Endodermal cell (in vitro differentiated cells): ENCODE data around the gene CERS6. TPM values are rescaled to one million over a fixed set of nuclear protein-coding genes. Genes with fewer than 3 reads are reported as not detected.

Source experiments
- DNase-seq: peaks from one replicate; pipeline ENCODE4 v3.0.0-alpha.2; 2017
- H3K27ac ChIP-seq: 2 replicates; pipeline ENCODE4 v1.5.1; 2013; ENCODE audit warnings: mild to moderate bottlenecking, low read depth, low read length, moderate library complexity
- H3K27me3 ChIP-seq: 2 replicates; pipeline ENCODE4 v1.6.1; 2013; ENCODE audit warnings: mild to moderate bottlenecking, low read length, moderate library complexity; ENCODE audit not compliant: insufficient read depth, control insufficient read depth, poor library complexity, severe bottlenecking
- H3K36me3 ChIP-seq: 2 replicates; pipeline ENCODE4 v1.7.0; 2013; ENCODE audit warnings: mild to moderate bottlenecking, low read length, moderate library complexity; ENCODE audit not compliant: control insufficient read depth, insufficient read depth
- H3K4me1 ChIP-seq: one replicate; pipeline ENCODE4 v1.7.0; 2013; ENCODE audit warnings: low read length; ENCODE audit not compliant: control insufficient read depth, insufficient read depth
- H3K4me3 ChIP-seq: 2 replicates; pipeline ENCODE4 v1.5.1; 2013; ENCODE audit warnings: mild to moderate bottlenecking, low read length, moderate library complexity
- H3K9ac ChIP-seq: 2 replicates; pipeline ENCODE4 v1.6.1; 2013; ENCODE audit warnings: mild to moderate bottlenecking, low read length, moderate library complexity; ENCODE audit not compliant: poor library complexity, severe bottlenecking; ENCODE audit errors: extremely low read depth
- H3K9me3 ChIP-seq: 2 replicates; pipeline ENCODE4 v1.6.1; 2013; ENCODE audit warnings: mild to moderate bottlenecking, low read length, moderate library complexity; ENCODE audit not compliant: control insufficient read depth
- H3K27ac Mint-ChIP-seq: 2 replicates; pipeline ENCODE4 v1.8.0; 2020; ENCODE audit warnings: mixed read lengths
- H3K27me3 Mint-ChIP-seq: 2 replicates; pipeline ENCODE4 v1.8.0; 2021; ENCODE audit warnings: mild to moderate bottlenecking, mixed read lengths; ENCODE audit not compliant: insufficient read depth
- H3K36me3 Mint-ChIP-seq: 2 replicates; pipeline ENCODE4 v1.8.0; 2020; ENCODE audit warnings: low read depth, mixed read lengths
- H3K4me1 Mint-ChIP-seq: 2 replicates; pipeline ENCODE4 v1.8.0; 2020; ENCODE audit warnings: mixed read lengths
- H3K4me3 Mint-ChIP-seq: 2 replicates; pipeline ENCODE4 v1.8.0; 2020; ENCODE audit warnings: mild to moderate bottlenecking, moderate library complexity, mixed read lengths
- H3K9me3 Mint-ChIP-seq: 2 replicates; pipeline ENCODE4 v1.8.0; 2020; ENCODE audit warnings: mild to moderate bottlenecking, mixed read lengths
- WGBS, 2 experiments: methylation state at CpG; one replicate each; pipeline versions ENCODE4 v1.1.5 to v1.1.7; 2013; ENCODE audit warnings: missing lambda C conversion rate in 2 of 2, mixed read lengths in 1 of 2; ENCODE audit not compliant: insufficient coverage in 1 of 2, insufficient read length in 1 of 2; 5-methylcytosine and 5-hydroxymethylcytosine counted together
- total RNA-seq, 2 donors: library from RNA; stranded (reverse); fragmentation: NEBNext Ultra II Directional in 1 of 2; extraction: Animal tissue kit (Norgen Biotek cat#: 25700) in 1 of 2; gene quantifications; 2 replicates in 1 of 2; 3 replicates in 1 of 2; pipeline ENCODE4 v1.2.1, GENCODE V29; 2021
- TF ChIP-seq, protein P1 (sequence below): fragments of 200-600 bp; sonication (generic); conservative IDR thresholded peaks from 2 replicates; pipeline ENCODE4 v1.5.0; 2021; ENCODE audit warnings: antibody characterized with exemption, mild to moderate bottlenecking

CERS6 gene
- total RNA-seq, 2 donors from 2014 or later: 41.3 to 52.0 TPM

DNA sequence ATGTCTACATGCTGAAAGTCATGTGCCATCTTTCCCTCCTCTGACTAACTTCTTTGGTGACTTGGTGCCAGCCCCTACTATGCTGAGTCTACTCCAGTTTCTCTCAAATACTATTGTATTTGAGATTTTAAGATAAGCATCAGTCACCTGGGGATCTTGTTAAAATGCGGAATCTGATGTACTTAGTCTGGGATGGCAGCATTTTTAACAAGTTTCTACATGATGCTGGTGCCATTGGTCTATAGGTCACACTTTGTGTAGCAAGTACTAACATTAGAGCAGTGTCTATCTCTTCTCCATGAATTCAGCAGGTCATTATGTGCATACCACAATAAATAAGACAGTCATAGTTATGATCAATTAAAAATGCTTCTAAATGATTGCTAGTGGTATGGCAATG lies 106.9 kb downstream of the CERS6 start:
- peaks cover 10% of the 10 kb centered on the region for H3K4me1 Mint-ChIP-seq
- peaks cover 4% of the 10 kb centered on the region for H3K9me3 Mint-ChIP-seq
- no peak overlapping the region for H3K27ac Mint-ChIP-seq
- Histone ChIP-seq H3K27ac (no peak overlapping the region), H3K9me3 (no peaks in the 10 kb centered on the region), H3K9ac (no peak overlapping the region), H3K27me3 (no peaks in the 10 kb centered on the region), H3K4me1 (no peaks in the 10 kb centered on the region), H3K4me3 (no peak overlapping the region), H3K36me3 (peaks cover 9% of the 10 kb centered on the region)
- H3K4me3 Mint-ChIP-seq: no peak overlapping the region
- H3K27me3 Mint-ChIP-seq: no peaks in the 10 kb centered on the region
- 89% methylated on average over 1 of the region's 1 CpG; no CpG with 5 or more reads in 1 of the 2 experiments for WGBS, 2 experiments
- DNase-seq: no peak
- TF ChIP-seq, protein P1, sequence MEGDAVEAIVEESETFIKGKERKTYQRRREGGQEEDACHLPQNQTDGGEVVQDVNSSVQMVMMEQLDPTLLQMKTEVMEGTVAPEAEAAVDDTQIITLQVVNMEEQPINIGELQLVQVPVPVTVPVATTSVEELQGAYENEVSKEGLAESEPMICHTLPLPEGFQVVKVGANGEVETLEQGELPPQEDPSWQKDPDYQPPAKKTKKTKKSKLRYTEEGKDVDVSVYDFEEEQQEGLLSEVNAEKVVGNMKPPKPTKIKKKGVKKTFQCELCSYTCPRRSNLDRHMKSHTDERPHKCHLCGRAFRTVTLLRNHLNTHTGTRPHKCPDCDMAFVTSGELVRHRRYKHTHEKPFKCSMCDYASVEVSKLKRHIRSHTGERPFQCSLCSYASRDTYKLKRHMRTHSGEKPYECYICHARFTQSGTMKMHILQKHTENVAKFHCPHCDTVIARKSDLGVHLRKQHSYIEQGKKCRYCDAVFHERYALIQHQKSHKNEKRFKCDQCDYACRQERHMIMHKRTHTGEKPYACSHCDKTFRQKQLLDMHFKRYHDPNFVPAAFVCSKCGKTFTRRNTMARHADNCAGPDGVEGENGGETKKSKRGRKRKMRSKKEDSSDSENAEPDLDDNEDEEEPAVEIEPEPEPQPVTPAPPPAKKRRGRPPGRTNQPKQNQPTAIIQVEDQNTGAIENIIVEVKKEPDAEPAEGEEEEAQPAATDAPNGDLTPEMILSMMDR: no peak
- peaks cover 51% of the 10 kb centered on the region for H3K36me3 Mint-ChIP-seq

DNA sequence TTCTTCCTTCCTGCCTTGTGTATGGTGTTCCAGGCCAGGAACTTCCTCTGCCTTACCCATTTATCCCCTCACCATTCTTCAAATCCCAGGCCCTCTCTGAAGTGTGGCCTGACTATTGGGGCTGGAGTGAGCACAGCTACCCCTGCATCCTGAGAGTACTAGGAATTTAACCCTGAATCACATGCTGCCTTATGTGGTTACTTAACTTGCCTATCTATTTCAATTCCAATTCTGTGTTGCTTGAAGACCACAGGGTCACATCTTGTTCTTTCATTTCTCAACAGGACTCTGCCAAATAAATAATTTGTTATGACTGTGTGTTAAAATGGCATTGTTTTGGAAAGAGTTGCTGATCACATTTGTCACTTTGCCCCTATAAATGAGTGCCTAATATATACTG lies 108.6 kb downstream of the CERS6 start:
- no peaks in the 10 kb centered on the region for H3K4me1 ChIP-seq
- no peak overlapping the region for H3K4me3 ChIP-seq
- no peak overlapping the region for H3K9ac ChIP-seq
- DNase-seq: no peak
- H3K27me3 ChIP-seq: no peaks in the 10 kb centered on the region
- Mint-ChIP-seq H3K36me3 (peaks cover 42% of the 10 kb centered on the region), H3K27me3 (no peaks in the 10 kb centered on the region), H3K4me3 (no peak overlapping the region), H3K27ac (no peak overlapping the region), H3K9me3 (peaks cover 4% of the 10 kb centered on the region), H3K4me1 (peaks cover 10% of the 10 kb centered on the region)
- H3K27ac ChIP-seq: no peak overlapping the region
- H3K36me3 ChIP-seq: peaks cover 13% of the 10 kb centered on the region
- TF ChIP-seq, protein P1: no peak
- no peaks in the 10 kb centered on the region for H3K9me3 ChIP-seq

DNA sequence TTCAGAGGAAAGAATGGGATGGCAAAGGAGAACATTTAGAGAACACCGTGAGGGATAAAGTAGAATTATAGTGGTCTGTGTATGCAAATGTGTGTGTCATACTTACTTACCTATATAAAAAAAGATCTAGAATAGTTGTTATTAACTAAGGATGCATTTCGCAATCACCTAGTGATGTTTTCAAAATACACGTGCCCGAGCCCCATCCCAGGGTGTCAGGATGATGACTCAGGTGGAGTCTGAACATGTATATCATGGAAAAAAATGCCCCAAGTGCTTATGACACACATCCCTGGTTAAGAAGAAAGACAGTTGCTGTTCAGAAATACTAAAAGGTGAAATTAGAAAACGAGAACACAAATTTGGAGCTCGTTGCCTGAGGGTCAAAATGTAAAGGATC lies 109.0 kb downstream of the CERS6 start:
- DNase-seq: no peak
- 90% methylated on average over 5 of the region's 6 CpGs; no CpG with 5 or more reads in 1 of the 2 experiments for WGBS, 2 experiments
- H3K4me3 ChIP-seq: no peak overlapping the region
- no peak overlapping the region for H3K27ac ChIP-seq
- Mint-ChIP-seq H3K27ac (no peak overlapping the region), H3K27me3 (no peaks in the 10 kb centered on the region), H3K36me3 (peaks cover 37% of the 10 kb centered on the region), H3K9me3 (peaks cover 2% of the 10 kb centered on the region), H3K4me3 (no peak overlapping the region), H3K4me1 (peaks cover 10% of the 10 kb centered on the region)
- no peak overlapping the region for H3K9ac ChIP-seq
- no peaks in the 10 kb centered on the region for H3K27me3 ChIP-seq
- peaks cover 13% of the 10 kb centered on the region for H3K36me3 ChIP-seq
- no peaks in the 10 kb centered on the region for H3K4me1 ChIP-seq
- H3K9me3 ChIP-seq: no peaks in the 10 kb centered on the region
- TF ChIP-seq, protein P1: no peak
